Stimulated activated naive B cell treated with anti-CD40 and anti-IgM and Interleukin-4, amounts not matched to agents 10 μg/mL and 1 μg/mL and 100 μg/mL, for 72 hours (primary cell): ENCODE results near the gene GLT8D1.

Experiments used
- ATAC-seq, 2 donors: fragments of 150-1000 bp; cut with Tn5 transposase; replicated peaks; 2 replicates each; pipeline ENCODE4 v1.10.0; 2021; ENCODE audit warnings: moderate library complexity in 1 of 2
- DNase-seq: peaks from one replicate; pipeline ENCODE4 v3.0.0; 2021
- H3K27ac Mint-ChIP-seq: one replicate; pipeline ENCODE4 v1.8.0; 2022; ENCODE audit warnings: mild to moderate bottlenecking, mixed read lengths
- H3K27me3 Mint-ChIP-seq, 2 donors: one replicate each; pipeline ENCODE4 v1.8.0; 2022; ENCODE audit warnings: mixed read lengths in 2 of 2
- H3K36me3 Mint-ChIP-seq, 2 donors: one replicate each; pipeline ENCODE4 v1.8.0; 2022; ENCODE audit warnings: mixed read lengths in 2 of 2, mild to moderate bottlenecking in 1 of 2
- H3K4me1 Mint-ChIP-seq, 2 donors: one replicate each; pipeline ENCODE4 v1.8.0; 2022; ENCODE audit warnings: mixed read lengths in 2 of 2, mild to moderate bottlenecking in 1 of 2
- H3K4me3 Mint-ChIP-seq, 2 donors: one replicate each; pipeline ENCODE4 v1.8.0; 2022; ENCODE audit warnings: mild to moderate bottlenecking in 2 of 2, mixed read lengths in 2 of 2, moderate library complexity in 1 of 2
- H3K9me3 Mint-ChIP-seq, 2 donors: one replicate each; pipeline ENCODE4 v1.8.0; 2022; ENCODE audit warnings: mixed read lengths in 2 of 2, mild to moderate bottlenecking in 1 of 2

Gene GLT8D1

GRCh38 chr3:52696830-52697631 lies 8.6 kb downstream of the GLT8D1 start:
- Mint-ChIP-seq H3K36me3 (peaks cover 20 to 38% of the 10 kb centered on the region in 2 donors), H3K4me1 (peaks cover 11 to 45% of the 10 kb centered on the region in 2 donors), H3K27ac (peak overlapping the region; percentile 56), H3K4me3 (no peak overlapping the region), H3K27me3 (no peaks in the 10 kb centered on the region), H3K9me3 (no peaks in the 10 kb centered on the region)
- ATAC-seq (peak; percentile 63 to 69), DNase-seq (no peak)

GRCh38 chr3:52695798-52696671 lies 9.6 kb downstream of the GLT8D1 start:
- Mint-ChIP-seq H3K9me3 (no peaks in the 10 kb centered on the region), H3K27me3 (no peaks in the 10 kb centered on the region), H3K4me1 (peaks cover 11 to 45% of the 10 kb centered on the region in 2 donors), H3K27ac (peak overlapping the region; percentile 37), H3K36me3 (peaks cover 18 to 38% of the 10 kb centered on the region in 2 donors), H3K4me3 (no peak overlapping the region)
- DNase-seq (no peak), ATAC-seq (no peak)

- ATAC-seq (no peak), DNase-seq (no peak)
- Mint-ChIP-seq H3K27ac (no peak overlapping the region), H3K4me1 (peaks cover 15 to 53% of the 10 kb centered on the region in 2 donors), H3K36me3 (peaks cover 25 to 43% of the 10 kb centered on the region in 2 donors), H3K4me3 (no peak overlapping the region), H3K27me3 (no peaks in the 10 kb centered on the region), H3K9me3 (no peaks in the 10 kb centered on the region)
Observed at GRCh38 chr3:52694528-52695189, 10.9 kb downstream of the GLT8D1 start.

GRCh38 chr3:52693071-52693470 lies 12.5 kb downstream of the GLT8D1 start:
- Mint-ChIP-seq H3K4me3 (no peak overlapping the region), H3K4me1 (peaks cover 15 to 59% of the 10 kb centered on the region in 2 donors), H3K27ac (peak overlapping the region; percentile 75), H3K27me3 (no peaks in the 10 kb centered on the region), H3K9me3 (no peaks in the 10 kb centered on the region), H3K36me3 (peaks cover 30 to 56% of the 10 kb centered on the region in 2 donors)
- ATAC-seq (no peak), DNase-seq (no peak)

- Mint-ChIP-seq H3K4me1 (peaks cover 14 to 57% of the 10 kb centered on the region in 2 donors), H3K36me3 (peaks cover 26 to 62% of the 10 kb centered on the region in 2 donors), H3K9me3 (no peaks in the 10 kb centered on the region), H3K27ac (peak overlapping the region; percentile 34), H3K4me3 (no peak overlapping the region), H3K27me3 (no peaks in the 10 kb centered on the region)
- ATAC-seq (no peak), DNase-seq (no peak)
Observed at GRCh38 chr3:52690560-52690959, 15.0 kb downstream of the GLT8D1 start.

GRCh38 chr3:52689151-52689550 lies 16.4 kb downstream of the GLT8D1 start:
- Mint-ChIP-seq H3K27ac (peak overlapping the region; percentile 48), H3K27me3 (no peaks in the 10 kb centered on the region), H3K36me3 (peaks cover 25 to 52% of the 10 kb centered on the region in 2 donors), H3K9me3 (no peaks in the 10 kb centered on the region), H3K4me1 (peaks cover 14 to 54% of the 10 kb centered on the region in 2 donors), H3K4me3 (no peak overlapping the region)
- no peak for DNase-seq
- ATAC-seq = no peak

GRCh38 chr3:52688266-52688665 lies 17.3 kb downstream of the GLT8D1 start:
- DNase-seq (no peak), ATAC-seq (no peak)
- Mint-ChIP-seq H3K27me3 (no peaks in the 10 kb centered on the region), H3K27ac (no peak overlapping the region), H3K4me3 (no peak overlapping the region), H3K9me3 (no peaks in the 10 kb centered on the region), H3K4me1 (peaks cover 8 to 47% of the 10 kb centered on the region in 2 donors), H3K36me3 (peaks cover 18 to 44% of the 10 kb centered on the region in 2 donors)

- peak; percentile 76 to 81 for ATAC-seq
- H3K4me3 Mint-ChIP-seq = peak within 1 kb of the TSS; percentile 85 to 98
- no peaks in the 10 kb centered on the region for H3K27me3 Mint-ChIP-seq
- H3K9me3 Mint-ChIP-seq = no peaks in the 10 kb centered on the region
- peaks cover 12 to 41% of the 10 kb centered on the region in 2 donors for H3K36me3 Mint-ChIP-seq
- DNase-seq = peak; percentile 93
- peaks cover 15 to 54% of the 10 kb centered on the region in 2 donors for H3K4me1 Mint-ChIP-seq
- H3K27ac Mint-ChIP-seq = peak within 1 kb of the TSS; percentile 98
Observed at GRCh38 chr3:52685709-52686691, 19.6 kb downstream of the GLT8D1 start, which contains the start of the genes GNL3 and PBRM1. GNL3 (plus strand) TSS chr3:52686032; CDS start chr3:52686093, 61 bp downstream. PBRM1 (minus strand) TSS chr3:52685913.

- Mint-ChIP-seq H3K9me3 (no peaks in the 10 kb centered on the region), H3K27ac (peak overlapping the region; percentile 98), H3K4me3 (peak overlapping the region; percentile 85 to 95), H3K27me3 (no peaks in the 10 kb centered on the region), H3K36me3 (peaks cover 11 to 36% of the 10 kb centered on the region in 2 donors), H3K4me1 (peaks cover 13 to 55% of the 10 kb centered on the region in 2 donors)
- ATAC-seq = peak; percentile 81 to 88
- DNase-seq = peak; percentile 74
Observed at GRCh38 chr3:52685285-52685708, 20.3 kb downstream of the GLT8D1 start.

- no peaks in the 10 kb centered on the region for H3K27me3 Mint-ChIP-seq
- H3K9me3 Mint-ChIP-seq = no peaks in the 10 kb centered on the region
- peak overlapping the region; percentile 85 to 95 for H3K4me3 Mint-ChIP-seq
- H3K4me1 Mint-ChIP-seq = peaks cover 13 to 56% of the 10 kb centered on the region in 2 donors
- no peak overlapping the region for H3K27ac Mint-ChIP-seq
- no peak for DNase-seq
- ATAC-seq = no peak
- peaks cover 12 to 38% of the 10 kb centered on the region in 2 donors for H3K36me3 Mint-ChIP-seq
Observed at GRCh38 chr3:52684184-52684583, 21.4 kb downstream of the GLT8D1 start.

GRCh38 chr3:52683611-52684010 lies 22.0 kb downstream of the GLT8D1 start:
- DNase-seq (no peak), ATAC-seq (no peak)
- Mint-ChIP-seq H3K27ac (no peak overlapping the region), H3K9me3 (no peaks in the 10 kb centered on the region), H3K36me3 (peaks cover 18 to 38% of the 10 kb centered on the region in 2 donors), H3K4me3 (peak overlapping the region in 1 of 2 donors; percentile 6), H3K4me1 (peaks cover 13 to 61% of the 10 kb centered on the region in 2 donors), H3K27me3 (no peaks in the 10 kb centered on the region)

GRCh38 chr3:52682016-52682415 lies 23.6 kb downstream of the GLT8D1 start:
- H3K9me3 Mint-ChIP-seq = no peaks in the 10 kb centered on the region
- H3K27me3 Mint-ChIP-seq = no peaks in the 10 kb centered on the region
- H3K4me3 Mint-ChIP-seq = peak overlapping the region; percentile 14 to 35
- ATAC-seq (peak; percentile 26 to 61), DNase-seq (peak; percentile 45)
- H3K4me1 Mint-ChIP-seq = peaks cover 11 to 50% of the 10 kb centered on the region in 2 donors
- peak overlapping the region; percentile 86 for H3K27ac Mint-ChIP-seq
- H3K36me3 Mint-ChIP-seq = peaks cover 26 to 38% of the 10 kb centered on the region in 2 donors

GRCh38 chr3:52681596-52681995 lies 24.0 kb downstream of the GLT8D1 start:
- H3K9me3 Mint-ChIP-seq = no peaks in the 10 kb centered on the region
- peak in 1 of 2 donors; percentile 7 for ATAC-seq
- no peaks in the 10 kb centered on the region for H3K27me3 Mint-ChIP-seq
- H3K27ac Mint-ChIP-seq = peak overlapping the region; percentile 73
- DNase-seq = no peak
- H3K4me3 Mint-ChIP-seq = peak overlapping the region in 1 of 2 donors; percentile 14
- peaks cover 11 to 46% of the 10 kb centered on the region in 2 donors for H3K4me1 Mint-ChIP-seq
- peaks cover 30 to 41% of the 10 kb centered on the region in 2 donors for H3K36me3 Mint-ChIP-seq
